SJCRH30 (cell line): ENCODE results near the gene MYO9A. TPM values are rescaled to one million over a fixed set of nuclear protein-coding genes. Genes with fewer than 3 reads are reported as not detected.
"Not testable (repeated sequence)": the region's sequence is repeated elsewhere in the genome, so short reads cannot be mapped to it uniquely, and the experiment has no call there.

Experiments
- DNase-seq, 2 experiments: peaks; one replicate each; pipeline ENCODE4 v3.0.0-alpha.2; 2015 to 2020
- H3K27ac ChIP-seq: fragments of 250-450 bp; sonication (Bioruptor Pico); 2 replicates; pipeline ENCODE4 v1.5.1; 2020; ENCODE audit warnings: mild to moderate bottlenecking, moderate library complexity
- H3K27me3 ChIP-seq: fragments of 250-450 bp; sonication (Bioruptor Pico); 2 replicates; pipeline ENCODE4 v1.5.1; 2020; ENCODE audit warnings: mild to moderate bottlenecking, moderate library complexity
- H3K36me3 ChIP-seq: fragments of 250-450 bp; sonication (Bioruptor Pico); 2 replicates; pipeline ENCODE4 v1.5.1; 2020; ENCODE audit warnings: mild to moderate bottlenecking, moderate library complexity
- H3K4me1 ChIP-seq: fragments of 250-450 bp; sonication (Bioruptor Pico); 2 replicates; pipeline ENCODE4 v1.5.1; 2020; ENCODE audit warnings: mild to moderate bottlenecking, moderate library complexity
- H3K4me3 ChIP-seq: fragments of 250-450 bp; sonication (Bioruptor Pico); 2 replicates; pipeline ENCODE4 v1.5.1; 2020; ENCODE audit warnings: mild to moderate bottlenecking, moderate library complexity
- H3K9me3 ChIP-seq: fragments of 250-450 bp; sonication (Bioruptor Pico); replicated peaks from 2 replicates; pipeline ENCODE4 v1.5.1; 2020; ENCODE audit warnings: mild to moderate bottlenecking, moderate library complexity
- total RNA-seq: library from RNA; depleted of rRNA; stranded (reverse); fragments of >200 nt; shearing (Covaris generic); gene quantifications from 2 replicates; pipeline ENCODE4 v1.2.3, GENCODE V29; 2014

MYO9A gene
- total RNA-seq, 1 experiment from 2014 or later: 37.2 TPM

DNA sequence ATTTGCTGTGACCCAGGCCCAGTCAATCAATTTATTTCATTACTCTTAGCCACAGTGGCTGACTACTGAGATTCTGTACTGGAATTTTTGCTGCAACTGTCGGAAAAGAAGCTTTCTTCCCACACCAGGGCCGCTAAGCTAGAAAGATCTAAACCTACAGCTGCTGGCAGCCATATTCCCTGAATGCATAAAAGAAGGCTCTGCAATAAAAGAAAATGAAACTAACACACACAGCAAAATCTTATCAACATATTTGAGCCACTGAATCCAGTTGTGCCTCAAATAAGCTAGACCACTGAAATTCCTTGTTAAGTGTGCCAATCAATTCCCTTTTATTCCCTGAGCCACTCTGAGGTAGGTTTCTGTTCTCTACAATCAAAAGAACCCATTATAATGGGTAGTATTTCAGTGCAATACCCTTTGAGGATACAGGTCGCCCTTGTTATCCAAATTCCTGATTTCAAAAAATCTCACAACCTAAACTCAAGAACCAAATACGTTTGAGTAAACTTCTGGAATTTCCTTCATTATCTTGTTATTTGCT, 60.3 kb downstream of the MYO9A start:
- Histone ChIP-seq H3K27ac (no peak overlapping the region), H3K9me3 (no peaks in the 10 kb centered on the region), H3K36me3 (no peaks in the 10 kb centered on the region), H3K4me3 (no peak overlapping the region), H3K4me1 (no peaks in the 10 kb centered on the region), H3K27me3 (no peaks in the 10 kb centered on the region)
- DNase-seq: no peak

DNA sequence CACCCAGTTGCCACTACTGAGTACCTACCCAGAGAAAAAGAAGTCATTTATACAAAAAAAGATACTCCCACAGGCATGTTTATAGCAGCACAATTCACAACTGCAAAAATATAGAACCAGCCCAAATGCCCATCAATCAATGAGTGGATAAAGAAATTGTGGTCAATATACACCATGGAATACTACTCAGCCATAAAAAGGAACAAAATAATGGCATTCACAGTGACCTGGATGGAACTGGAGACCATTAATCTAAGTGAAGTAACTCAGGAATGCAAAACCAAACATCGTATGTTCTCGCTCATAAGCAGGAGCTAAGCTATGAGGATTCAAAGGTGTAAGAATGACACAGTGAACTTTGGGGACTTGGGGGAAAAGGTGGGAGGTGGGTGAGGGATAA, 61.7 kb downstream of the MYO9A start:
- H3K27ac ChIP-seq, H3K27me3 ChIP-seq, H3K36me3 ChIP-seq, H3K9me3 ChIP-seq, H3K4me3 ChIP-seq, H3K4me1 ChIP-seq, DNase-seq: not testable (repeated sequence)

DNA sequence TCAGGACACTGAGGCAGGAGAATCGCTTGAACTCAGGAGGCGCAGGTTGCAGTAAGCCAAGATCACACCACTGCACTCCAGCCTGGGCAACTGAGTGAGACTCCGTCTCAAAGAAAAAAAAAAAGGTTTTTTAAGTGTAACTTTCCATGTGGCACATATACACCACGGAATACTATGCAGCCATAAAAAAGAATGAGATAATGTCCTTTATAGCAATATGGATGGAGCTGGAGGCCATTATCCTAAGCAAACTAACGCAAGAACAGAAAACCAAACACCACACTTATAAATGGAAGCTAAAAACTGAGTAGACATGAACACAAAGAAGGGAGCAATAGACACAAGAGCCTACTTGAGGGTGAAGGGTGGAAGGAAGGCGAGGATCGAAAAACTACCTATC, 64.7 kb downstream of the MYO9A start:
- H3K27me3 ChIP-seq, H3K4me3 ChIP-seq, H3K36me3 ChIP-seq, H3K4me1 ChIP-seq, H3K9me3 ChIP-seq, H3K27ac ChIP-seq, DNase-seq: not testable (repeated sequence)

DNA sequence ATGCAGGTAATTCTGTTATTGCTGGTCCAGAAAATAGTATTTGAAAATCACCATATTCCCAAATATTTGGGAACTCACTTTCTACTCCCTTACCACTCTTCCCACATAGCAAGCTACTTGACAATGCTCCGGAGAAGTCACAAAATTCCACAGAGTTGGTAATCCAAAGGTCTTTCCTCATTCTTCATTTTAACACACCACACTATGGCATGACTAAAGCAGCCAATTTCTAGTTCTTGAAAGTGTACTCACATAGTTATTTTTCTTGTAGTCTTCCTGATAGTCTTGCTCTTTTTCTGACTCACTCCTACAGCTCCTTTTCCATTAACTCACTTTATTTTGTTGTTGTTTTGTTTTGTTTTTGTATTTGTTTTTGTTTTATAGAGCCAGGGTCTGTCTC, 67.2 kb downstream of the MYO9A start:
- Histone ChIP-seq H3K9me3 (no peaks in the 10 kb centered on the region), H3K4me1 (no peaks in the 10 kb centered on the region), H3K4me3 (no peak overlapping the region), H3K27me3 (no peaks in the 10 kb centered on the region), H3K27ac (no peak overlapping the region), H3K36me3 (peaks cover 3% of the 10 kb centered on the region; the same call in 1 of the 2 replicates)
- DNase-seq: no peak

DNA sequence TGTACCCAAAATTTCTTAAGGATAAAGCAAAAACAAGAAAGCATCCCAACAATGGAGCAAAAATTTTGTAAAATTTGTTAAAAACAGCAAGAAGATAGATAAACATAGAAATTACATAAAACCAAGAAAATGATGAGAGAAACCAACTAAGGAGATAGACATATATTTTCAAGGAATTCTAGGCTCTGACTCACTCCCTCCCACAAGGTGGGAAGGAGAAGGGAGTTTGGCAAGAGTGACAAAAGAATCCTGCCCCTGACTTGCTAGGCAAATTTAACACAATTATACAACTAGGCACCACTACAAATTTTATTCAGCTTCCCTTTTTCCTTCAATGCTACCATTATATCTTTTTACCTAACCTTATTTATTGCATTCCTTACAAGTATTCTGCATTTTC, 70.9 kb downstream of the MYO9A start:
- DNase-seq: no peak
- H3K27ac ChIP-seq: no peak overlapping the region
- H3K36me3 ChIP-seq: peaks cover 5% of the 10 kb centered on the region; the same call in 1 of the 2 replicates
- H3K4me3 ChIP-seq: no peak overlapping the region
- H3K27me3 ChIP-seq: no peaks in the 10 kb centered on the region
- H3K9me3 ChIP-seq: no peaks in the 10 kb centered on the region
- H3K4me1 ChIP-seq: no peaks in the 10 kb centered on the region

DNA sequence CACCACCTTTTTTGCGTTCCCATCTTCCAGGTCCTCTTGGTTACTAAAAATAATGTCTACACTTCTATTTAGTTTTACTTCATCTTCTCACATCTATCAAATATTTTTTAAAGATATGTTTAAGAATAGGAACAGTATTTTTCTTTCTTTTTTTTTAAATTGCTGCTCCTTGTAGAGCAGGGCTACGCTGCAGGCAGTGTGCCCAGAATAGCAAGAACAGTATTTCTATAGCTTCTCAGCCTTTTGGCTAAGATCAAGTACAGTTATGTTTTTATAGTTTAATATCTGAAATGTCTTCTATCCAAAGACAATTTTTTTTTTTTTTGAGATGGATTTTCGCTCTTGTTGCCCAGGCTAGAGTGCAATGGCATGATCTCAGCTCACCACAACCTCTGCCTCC, 73.0 kb downstream of the MYO9A start:
- DNase-seq: no peak
- H3K36me3 ChIP-seq: peaks cover 15% of the 10 kb centered on the region
- H3K27ac ChIP-seq: no peak overlapping the region
- H3K27me3 ChIP-seq: no peaks in the 10 kb centered on the region
- H3K4me3 ChIP-seq: no peak overlapping the region
- no peaks in the 10 kb centered on the region for H3K4me1 ChIP-seq
- no peaks in the 10 kb centered on the region for H3K9me3 ChIP-seq

DNA sequence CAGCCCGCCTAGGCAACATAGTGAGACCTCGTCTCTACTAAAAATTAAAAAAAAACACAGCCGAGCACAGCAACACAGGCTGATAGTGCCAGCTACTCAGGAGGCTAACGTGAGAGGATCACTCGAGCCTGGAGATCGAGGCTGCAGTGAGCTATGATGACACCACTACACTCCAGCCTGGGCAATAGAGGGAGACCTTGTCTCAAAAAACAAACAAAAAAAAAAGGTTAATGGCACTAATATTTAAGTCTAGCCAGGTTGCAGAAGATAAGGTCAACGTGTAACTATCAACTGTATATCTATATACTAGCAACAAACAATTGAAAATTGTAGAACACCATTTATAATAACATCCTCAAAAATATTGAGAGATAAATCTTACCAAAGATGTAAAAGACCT, 75.1 kb downstream of the MYO9A start:
- no peaks in the 10 kb centered on the region for H3K9me3 ChIP-seq
- DNase-seq: no peak

DNA sequence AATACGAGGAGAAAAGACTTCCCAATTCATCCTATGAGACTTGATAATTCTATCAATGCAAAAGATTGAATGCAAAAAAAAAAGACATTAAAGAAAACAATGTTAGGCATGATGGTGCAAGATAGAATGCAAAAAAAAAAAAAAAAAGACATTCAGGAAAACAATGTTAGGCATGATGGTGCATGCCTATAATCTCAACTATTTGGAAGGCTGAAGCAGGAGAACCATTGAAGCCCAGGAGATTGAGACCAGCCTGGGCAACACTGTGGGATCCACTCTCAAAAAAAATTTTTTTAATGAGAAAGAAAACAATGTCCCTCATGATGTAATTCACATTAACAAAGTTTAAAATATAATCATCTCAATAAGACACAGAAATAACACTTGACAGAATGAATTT, 75.9 kb downstream of the MYO9A start:
- Histone ChIP-seq H3K27ac (no peak overlapping the region), H3K4me1 (no peaks in the 10 kb centered on the region), H3K9me3 (no peaks in the 10 kb centered on the region), H3K36me3 (peaks cover 15% of the 10 kb centered on the region), H3K27me3 (no peaks in the 10 kb centered on the region), H3K4me3 (no peak overlapping the region)
- no peak for DNase-seq

More for the DNA sequence above, 75.1 kb downstream of the MYO9A start:
- Histone ChIP-seq H3K4me3 (no peak overlapping the region), H3K27ac (no peak overlapping the region), H3K36me3 (peaks cover 15% of the 10 kb centered on the region), H3K27me3 (no peaks in the 10 kb centered on the region), H3K4me1 (no peaks in the 10 kb centered on the region)

DNA sequence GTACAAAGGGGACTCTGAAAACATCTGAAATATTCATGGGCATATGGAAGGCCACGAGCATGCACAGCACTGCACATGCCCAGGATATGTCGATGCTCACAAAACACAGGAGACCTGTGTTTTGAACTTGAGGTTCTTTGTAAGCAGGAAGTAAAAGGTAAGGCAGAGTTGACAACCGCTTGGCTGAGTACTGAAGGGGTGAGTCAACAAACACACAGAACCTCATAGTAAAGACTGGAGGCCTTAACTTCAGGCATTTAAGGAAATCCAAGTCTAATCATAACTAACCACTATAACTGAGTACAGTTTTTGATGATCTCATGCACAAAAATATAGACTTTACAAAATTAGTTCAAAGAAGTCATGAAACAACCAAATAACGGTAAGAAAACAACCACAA, 80.6 kb downstream of the MYO9A start:
- Histone ChIP-seq H3K27me3 (no peaks in the 10 kb centered on the region), H3K27ac (no peak overlapping the region), H3K4me1 (no peaks in the 10 kb centered on the region), H3K36me3 (peaks cover 12% of the 10 kb centered on the region; the same call in 1 of the 2 replicates), H3K9me3 (no peaks in the 10 kb centered on the region), H3K4me3 (no peak overlapping the region)
- no peak for DNase-seq

DNA sequence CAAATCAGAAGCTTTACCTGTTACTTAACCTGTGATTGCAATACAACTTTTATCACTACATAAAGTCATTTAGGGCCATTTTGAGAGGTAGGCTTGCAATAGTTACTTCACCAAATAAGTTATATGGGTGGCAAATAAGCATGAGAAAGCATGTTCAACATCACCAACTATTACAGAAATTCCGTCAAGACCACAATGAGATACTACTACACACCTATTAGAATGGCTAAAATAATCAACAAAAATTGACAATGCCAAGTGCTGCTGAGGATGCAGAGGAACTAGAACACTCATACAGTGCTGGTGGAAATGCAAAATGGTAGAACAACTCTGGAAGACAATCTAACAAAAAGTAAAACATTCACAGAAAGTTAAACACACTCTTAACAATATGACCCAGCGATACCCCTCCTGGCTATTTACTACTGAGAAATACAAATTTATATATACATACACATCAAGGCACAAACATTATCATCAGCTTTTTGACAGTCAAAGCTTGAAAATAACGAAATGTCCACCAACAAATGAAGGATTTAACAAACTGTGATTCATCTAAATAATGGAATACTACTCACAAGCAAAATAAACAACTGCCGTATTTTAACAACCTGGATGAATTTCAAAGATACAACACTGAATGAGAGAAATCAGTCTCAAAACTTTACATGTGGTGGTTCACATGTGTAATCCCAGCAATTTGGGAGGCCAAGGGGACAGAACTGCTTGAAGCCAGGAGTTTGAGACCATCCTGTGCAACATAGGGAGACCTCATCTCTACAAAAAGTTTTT, 82.9 kb downstream of the MYO9A start:
- Histone ChIP-seq H3K4me1 (no peaks in the 10 kb centered on the region), H3K9me3 (no peaks in the 10 kb centered on the region), H3K36me3 (0 out of 2 replicates have a peak, but pooled peaks cover 6% of the 10 kb centered on the region), H3K27me3 (no peaks in the 10 kb centered on the region), H3K27ac (no peak overlapping the region), H3K4me3 (no peak overlapping the region)
- no peak for DNase-seq

DNA sequence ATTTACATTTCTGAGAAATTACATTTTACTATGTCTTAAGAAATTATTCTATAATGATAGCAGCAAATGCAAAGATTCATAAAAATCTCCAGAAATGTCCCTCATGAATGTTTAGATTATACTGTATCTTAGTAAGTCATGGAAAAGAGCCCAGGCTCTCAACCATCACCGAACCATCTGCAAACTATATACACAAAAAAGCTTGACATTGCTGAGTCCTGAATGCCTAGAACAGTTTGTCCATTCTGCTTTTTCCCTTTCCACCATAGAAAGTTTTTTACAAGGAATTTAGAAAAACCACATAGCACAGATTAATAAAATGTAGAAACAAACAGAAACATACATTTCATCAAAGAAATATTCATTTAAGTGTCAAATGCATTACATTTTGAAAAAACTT, 83.6 kb downstream of the MYO9A start:
- H3K27ac ChIP-seq: no peak overlapping the region
- no peaks in the 10 kb centered on the region for H3K9me3 ChIP-seq
- no peaks in the 10 kb centered on the region for H3K4me1 ChIP-seq
- H3K36me3 ChIP-seq: 0 out of 2 replicates have a peak, but pooled peaks cover 6% of the 10 kb centered on the region
- no peaks in the 10 kb centered on the region for H3K27me3 ChIP-seq
- H3K4me3 ChIP-seq: no peak overlapping the region
- DNase-seq: no peak

DNA sequence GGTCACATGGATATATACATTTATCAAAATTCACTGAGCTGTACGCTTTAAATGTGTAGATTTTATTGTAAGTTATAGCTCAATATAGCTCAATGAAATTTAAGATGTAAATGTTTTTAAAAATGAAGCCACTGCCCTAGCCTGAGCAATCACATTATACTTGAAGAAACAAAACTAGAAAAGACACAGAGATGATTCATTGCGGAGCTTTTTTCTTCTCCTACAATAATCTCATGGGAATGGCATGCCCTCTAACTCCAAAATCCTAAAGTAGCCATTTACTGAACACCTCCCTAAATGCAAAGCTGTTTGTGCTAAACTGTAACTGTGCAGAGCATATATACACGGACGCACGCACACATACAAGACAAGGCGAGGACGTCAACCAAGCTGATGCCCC, 84.2 kb downstream of the MYO9A start:
- H3K4me3 ChIP-seq: no peak overlapping the region
- peaks cover 10% of the 10 kb centered on the region; the same call in 1 of the 2 replicates for H3K36me3 ChIP-seq
- no peaks in the 10 kb centered on the region for H3K9me3 ChIP-seq
- H3K27ac ChIP-seq: no peak overlapping the region
- DNase-seq: no peak
- no peaks in the 10 kb centered on the region for H3K27me3 ChIP-seq
- H3K4me1 ChIP-seq: no peaks in the 10 kb centered on the region

DNA sequence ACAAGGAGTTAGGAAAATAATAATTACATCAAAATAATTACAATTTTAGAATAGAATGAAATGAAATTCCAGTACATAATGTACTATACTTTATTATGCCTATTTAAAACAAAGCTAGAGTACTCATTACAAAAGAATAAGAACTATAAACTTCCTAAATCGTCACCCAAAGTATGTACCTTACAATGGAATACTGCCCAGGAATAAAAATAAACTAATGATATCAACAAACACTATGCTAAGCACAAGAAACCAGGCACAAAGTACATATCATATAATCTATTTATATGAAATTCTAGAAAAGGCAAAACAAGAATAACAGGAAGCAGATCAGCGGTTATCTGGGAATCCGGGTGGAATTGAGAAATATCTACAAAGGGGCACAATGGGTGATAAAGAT, 84.7 kb downstream of the MYO9A start:
- Histone ChIP-seq H3K4me3 (no peak overlapping the region), H3K4me1 (no peaks in the 10 kb centered on the region), H3K27ac (no peak overlapping the region), H3K9me3 (no peaks in the 10 kb centered on the region), H3K27me3 (no peaks in the 10 kb centered on the region), H3K36me3 (peaks cover 10% of the 10 kb centered on the region; the same call in 1 of the 2 replicates)
- no peak for DNase-seq

DNA sequence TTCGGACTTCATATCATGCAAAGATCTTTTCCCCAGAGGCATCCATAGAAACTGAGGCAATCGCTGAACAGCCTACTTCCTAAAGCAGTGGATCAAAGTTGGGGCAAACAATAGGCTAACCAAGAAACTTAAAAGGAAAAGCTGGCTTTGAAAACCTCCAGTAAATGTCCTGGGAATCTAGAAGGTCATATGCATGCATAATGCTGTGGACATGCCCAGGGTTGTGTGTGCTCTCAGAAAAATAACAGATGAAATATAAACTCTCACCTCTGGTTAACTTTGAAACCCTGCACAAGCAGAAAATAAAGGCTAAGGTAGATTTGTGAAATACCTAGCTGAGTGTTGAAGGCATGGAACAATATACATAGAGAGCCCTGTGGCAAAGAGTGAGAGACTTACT, 96.3 kb downstream of the MYO9A start:
- H3K9me3 ChIP-seq: no peaks in the 10 kb centered on the region; the same call in 1 of the 2 replicates
- no peak overlapping the region for H3K4me3 ChIP-seq
- DNase-seq: no peak
- peaks cover 23% of the 10 kb centered on the region for H3K36me3 ChIP-seq
- H3K4me1 ChIP-seq: no peaks in the 10 kb centered on the region
- H3K27me3 ChIP-seq: no peaks in the 10 kb centered on the region
- H3K27ac ChIP-seq: no peak overlapping the region

DNA sequence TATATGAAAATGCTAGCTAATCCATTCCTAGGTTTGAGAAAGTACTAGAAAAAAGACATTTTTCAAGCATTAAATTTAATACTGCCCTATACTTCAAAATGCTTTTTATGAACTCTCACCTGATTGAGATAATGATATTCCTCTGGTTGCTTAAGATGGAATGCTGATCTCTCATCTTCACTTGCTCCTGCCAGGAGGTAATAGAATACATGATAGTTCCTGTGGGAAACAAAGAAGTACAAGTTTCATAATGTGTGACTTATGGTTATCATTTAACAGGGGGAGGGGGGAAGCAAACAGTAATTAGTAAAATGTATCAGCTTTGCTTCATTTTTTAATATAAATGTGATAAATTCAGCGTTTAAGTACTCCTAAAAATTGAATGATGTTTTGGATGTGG, 97.2 kb downstream of the MYO9A start:
- peaks cover 23% of the 10 kb centered on the region for H3K36me3 ChIP-seq
- no peaks in the 10 kb centered on the region; the same call in 1 of the 2 replicates for H3K9me3 ChIP-seq
- no peak overlapping the region for H3K4me3 ChIP-seq
- no peak overlapping the region for H3K27ac ChIP-seq
- H3K27me3 ChIP-seq: no peaks in the 10 kb centered on the region
- no peaks in the 10 kb centered on the region for H3K4me1 ChIP-seq
- no peak for DNase-seq

DNA sequence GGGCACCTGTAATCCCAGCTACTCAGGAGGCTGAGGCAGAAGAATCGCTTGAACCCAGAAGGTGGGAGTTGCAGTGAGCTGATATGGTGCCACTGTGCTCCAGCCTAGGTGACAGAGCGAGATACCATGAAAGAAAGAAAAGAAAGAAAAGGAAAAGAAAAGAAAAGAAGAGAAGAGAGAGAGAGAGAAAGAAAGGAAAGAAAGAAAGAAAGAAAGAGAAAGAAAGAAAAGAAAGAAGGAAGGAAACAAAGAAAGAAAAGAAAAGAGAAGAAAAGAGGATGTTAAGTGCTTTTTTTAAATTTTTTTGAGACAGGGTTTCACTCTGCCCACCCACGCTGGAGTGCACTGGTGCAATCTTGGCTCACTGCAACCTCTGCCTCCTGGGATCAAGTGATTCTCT, 103.4 kb downstream of the MYO9A start:
- not testable (repeated sequence) for H3K4me1 ChIP-seq, H3K4me3 ChIP-seq, DNase-seq, H3K9me3 ChIP-seq, H3K27me3 ChIP-seq, H3K27ac ChIP-seq, H3K36me3 ChIP-seq
